ENCODE results near the gene ZBTB40.

DNA sequence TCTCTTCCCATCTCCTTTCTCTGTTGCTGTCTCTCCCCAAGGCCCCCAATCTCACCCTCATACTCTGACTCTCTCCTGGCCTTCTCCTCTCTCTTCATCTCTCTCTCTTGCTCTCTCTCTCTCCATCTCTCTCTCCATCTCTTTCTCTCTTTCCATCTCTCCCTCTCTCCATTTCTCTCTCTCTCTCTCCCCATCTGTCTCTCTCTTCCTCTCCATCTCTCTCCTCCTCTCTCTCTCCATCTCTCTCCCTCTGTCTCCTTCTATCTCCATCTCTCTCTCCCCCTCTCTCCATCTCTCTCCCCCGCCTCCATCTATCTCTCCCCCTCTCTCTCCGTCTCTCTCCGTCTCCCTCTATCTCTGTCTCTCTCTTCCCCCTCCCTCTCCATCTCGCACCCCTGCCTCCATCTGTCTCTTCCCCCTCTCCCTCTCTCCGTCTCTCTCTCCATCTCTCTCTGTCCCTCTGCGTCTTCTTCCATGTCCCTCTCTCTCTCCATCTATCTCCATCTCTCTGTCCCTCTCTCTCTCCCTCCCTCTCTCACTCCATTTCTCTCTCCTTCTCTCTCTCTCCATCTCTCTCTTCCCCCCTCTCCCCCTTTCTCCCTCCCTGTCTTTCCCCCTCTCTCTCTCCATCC, 95.7 kb downstream of the ZBTB40 start:
- TF ChIP-seq RFX3 (CRISPR knock-in tag; IDR thresholded peaks at IDR 0.05) (no peak), ZNF282 (IDR thresholded peaks at IDR 0.05; ENCODE audit: partially characterized antibody) (no peak), SIN3A (IDR thresholded peaks at IDR 0.05; ENCODE audit: borderline replicate concordance, low read depth, low read length) (no peak), CEBPB (IDR thresholded peaks at IDR 0.05; ENCODE audit: borderline replicate concordance, low read depth, low read length) (no peak), ZNF562 (CRISPR knock-in tag; IDR thresholded peaks at IDR 0.05; ENCODE audit: borderline replicate concordance) (no peak), YY1 (IDR thresholded peaks at IDR 0.05; ENCODE audit: insufficient read depth, insufficient replicate concordance, low read depth, low read length) (no peak)
- TF ChIP-seq, protein P1, sequence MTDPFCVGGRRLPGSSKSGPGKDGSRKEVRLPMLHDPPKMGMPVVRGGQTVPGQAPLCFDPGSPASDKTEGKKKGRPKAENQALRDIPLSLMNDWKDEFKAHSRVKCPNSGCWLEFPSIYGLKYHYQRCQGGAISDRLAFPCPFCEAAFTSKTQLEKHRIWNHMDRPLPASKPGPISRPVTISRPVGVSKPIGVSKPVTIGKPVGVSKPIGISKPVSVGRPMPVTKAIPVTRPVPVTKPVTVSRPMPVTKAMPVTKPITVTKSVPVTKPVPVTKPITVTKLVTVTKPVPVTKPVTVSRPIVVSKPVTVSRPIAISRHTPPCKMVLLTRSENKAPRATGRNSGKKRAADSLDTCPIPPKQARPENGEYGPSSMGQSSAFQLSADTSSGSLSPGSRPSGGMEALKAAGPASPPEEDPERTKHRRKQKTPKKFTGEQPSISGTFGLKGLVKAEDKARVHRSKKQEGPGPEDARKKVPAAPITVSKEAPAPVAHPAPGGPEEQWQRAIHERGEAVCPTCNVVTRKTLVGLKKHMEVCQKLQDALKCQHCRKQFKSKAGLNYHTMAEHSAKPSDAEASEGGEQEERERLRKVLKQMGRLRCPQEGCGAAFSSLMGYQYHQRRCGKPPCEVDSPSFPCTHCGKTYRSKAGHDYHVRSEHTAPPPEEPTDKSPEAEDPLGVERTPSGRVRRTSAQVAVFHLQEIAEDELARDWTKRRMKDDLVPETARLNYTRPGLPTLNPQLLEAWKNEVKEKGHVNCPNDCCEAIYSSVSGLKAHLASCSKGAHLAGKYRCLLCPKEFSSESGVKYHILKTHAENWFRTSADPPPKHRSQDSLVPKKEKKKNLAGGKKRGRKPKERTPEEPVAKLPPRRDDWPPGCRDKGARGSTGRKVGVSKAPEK (CRISPR knock-in tag; IDR thresholded peaks at IDR 0.05; ENCODE audit: borderline replicate concordance): no peak
- TF ChIP-seq, protein P2, sequence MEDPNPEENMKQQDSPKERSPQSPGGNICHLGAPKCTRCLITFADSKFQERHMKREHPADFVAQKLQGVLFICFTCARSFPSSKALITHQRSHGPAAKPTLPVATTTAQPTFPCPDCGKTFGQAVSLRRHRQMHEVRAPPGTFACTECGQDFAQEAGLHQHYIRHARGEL (CRISPR knock-in tag; IDR thresholded peaks at IDR 0.05): no peak

All from HepG2 (cell line).